HG03175 (cell line): ENCODE data around the gene CHRM2.
"Not testable (repeated sequence)": the region's sequence is repeated elsewhere in the genome, so short reads cannot be mapped to it uniquely, and the experiment has no call there.

ENCODE experiments used
- ATAC-seq: cut with Tn5 transposase; IDR thresholded peaks from one replicate; pipeline ENCODE4 v1.9.1; 2021; ENCODE audit warnings: mild to moderate bottlenecking, moderate library complexity; ENCODE audit not compliant: unreplicated experiment

Gene CHRM2

GRCh38 chr7:136868496-136869000 is at the start of gene CHRM2:
Gene CHRM2 (plus strand): TSS chr7:136868652. CDS start chr7:137014866, 146,214 bp downstream.
- no peak for ATAC-seq

DNA sequence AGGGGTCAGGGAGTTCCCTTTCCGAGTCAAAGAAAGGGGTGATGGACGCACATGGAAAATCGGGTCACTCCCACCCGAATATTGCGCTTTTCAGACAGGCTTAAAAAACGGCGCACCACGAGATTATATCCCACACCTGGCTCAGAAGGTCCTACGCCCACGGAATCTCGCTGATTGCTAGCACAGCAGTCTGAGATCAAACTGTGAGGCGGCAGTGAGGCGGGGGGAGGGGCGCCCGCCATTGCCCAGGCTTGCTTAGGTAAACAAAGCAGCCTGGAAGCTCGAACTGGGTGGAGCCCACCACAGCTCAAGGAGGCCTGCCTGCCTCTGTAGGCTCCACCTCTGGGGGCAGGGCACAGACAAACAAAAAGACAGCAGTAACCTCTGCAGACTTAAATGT is 37.1 kb upstream of the CHRM2 start:
- not testable (repeated sequence) for ATAC-seq

DNA sequence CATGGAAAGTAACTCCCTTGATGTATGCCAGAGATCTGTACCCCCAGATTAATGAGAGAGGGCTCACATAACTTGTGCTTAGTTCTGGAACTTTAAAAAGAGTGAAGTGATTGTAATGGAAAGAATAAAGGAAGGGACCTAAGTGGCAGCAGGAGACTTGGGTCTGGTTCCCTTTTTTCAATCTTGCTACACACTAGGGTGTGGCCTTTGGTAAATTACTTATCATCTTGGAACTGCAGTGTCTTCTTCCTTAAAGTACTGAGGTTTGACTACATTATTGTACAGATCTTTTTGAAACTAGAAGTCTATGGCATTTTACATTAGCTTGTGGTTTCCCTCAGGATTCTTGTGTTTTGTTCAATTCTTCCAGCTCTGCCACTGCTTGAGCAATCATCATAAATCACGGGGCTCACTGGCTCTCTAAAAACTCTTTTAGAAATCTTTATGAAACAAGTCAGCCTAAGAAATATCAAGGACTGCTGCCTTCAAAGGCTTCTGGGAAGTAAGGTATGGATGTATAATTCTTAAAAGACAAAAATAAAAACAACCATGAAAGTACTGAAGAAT is 22.5 kb upstream of the CHRM2 start:
- ATAC-seq, result no peak

- ATAC-seq, result no peak
Observed at GRCh38 chr7:136847858-136848257, 20.6 kb upstream of the CHRM2 start.

GRCh38 chr7:136853654-136854053 is 14.8 kb upstream of the CHRM2 start:
- no peak for ATAC-seq

GRCh38 chr7:136857573-136857972 is 10.9 kb upstream of the CHRM2 start:
- no peak for ATAC-seq

DNA sequence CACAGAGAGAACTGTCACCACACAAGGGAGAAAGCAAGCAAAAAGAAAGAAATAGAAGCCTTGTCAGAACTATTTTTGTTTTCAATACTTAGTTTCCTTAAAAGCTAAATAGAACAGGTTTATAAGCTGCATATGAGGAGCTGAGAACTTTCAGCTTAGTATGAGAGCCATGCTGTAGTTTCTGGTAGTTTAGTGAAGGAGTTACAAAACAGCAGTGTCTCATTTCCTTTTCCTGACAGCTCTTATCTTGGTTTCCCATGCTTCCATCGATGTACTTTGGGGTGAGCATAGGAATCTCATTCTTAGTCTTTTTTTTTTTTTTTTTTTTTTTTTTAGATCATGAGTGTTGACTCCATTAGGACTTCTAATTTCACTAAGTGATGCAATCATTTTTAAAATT is 8.6 kb upstream of the CHRM2 start:
- ATAC-seq, result no peak

DNA sequence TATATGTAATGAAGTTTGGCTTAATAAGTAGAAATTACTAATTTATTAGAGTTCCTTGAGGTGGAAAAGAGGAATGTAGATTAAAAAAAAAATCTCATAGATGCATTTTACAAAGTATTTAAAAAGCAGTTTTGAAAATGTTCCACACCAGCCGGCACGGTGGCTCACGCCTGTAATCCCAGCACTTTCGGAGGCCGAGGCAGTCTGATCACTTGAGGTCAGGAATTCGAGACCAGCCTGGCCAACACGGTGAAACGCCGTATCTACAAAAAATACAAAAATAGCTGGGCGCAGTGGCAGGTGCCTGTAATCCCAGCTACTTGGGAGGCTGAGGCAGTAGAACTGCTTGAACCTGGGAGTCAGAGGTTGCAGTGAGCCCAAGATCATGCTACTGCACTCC is 3.2 kb upstream of the CHRM2 start:
- ATAC-seq, result no peak

GRCh38 chr7:136865777-136866176 is 2.7 kb upstream of the CHRM2 start:
- ATAC-seq, result no peak

DNA sequence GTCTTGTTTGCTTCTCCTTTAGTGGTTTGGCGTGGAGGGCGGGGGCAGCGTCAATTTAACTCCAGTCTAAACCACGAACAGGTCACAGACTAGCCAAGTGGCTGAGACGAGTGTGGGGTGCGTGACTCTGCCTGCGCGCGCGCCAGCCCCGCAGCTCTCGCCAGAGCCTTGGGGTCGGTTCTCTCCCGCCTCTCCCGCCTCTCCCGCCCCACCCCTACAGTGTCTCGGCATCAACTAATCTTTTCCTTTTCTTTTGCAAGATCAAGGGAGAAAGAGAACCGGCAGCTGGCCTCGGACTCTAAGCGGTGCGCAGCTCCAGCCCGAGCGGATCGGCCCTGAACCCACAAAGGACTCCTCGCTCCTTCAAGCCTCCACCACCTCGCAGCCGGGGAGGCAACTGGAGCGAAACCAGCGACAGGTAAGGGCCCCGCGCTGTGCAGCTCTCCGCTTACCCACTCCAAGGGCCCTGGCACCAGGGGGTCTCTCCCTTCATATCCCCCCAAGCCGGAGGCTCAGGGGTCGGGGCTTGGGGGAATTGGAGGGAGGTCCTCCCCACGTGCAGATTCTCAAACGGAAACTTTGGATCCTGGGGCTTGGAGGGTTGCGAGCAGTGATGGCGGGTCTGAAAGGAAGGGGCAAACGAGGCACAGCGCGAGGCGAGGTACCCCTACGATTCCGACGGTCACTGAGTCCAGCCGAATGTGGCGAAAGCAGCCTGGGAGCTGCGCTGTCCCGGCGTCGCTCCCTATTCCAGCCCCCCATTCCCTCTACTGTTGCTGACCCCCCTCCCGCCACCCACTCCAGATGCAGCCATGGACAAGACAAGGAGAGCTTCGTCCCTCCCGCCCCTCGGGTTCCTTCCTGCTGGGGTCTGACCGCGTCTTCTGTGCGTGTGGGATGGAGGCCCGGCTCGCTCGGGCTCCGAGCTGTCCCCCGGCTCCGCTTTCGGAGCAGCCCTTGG is 829 bp downstream of the CHRM2 start:
- no peak for ATAC-seq

- no peak for ATAC-seq
Observed at GRCh38 chr7:136869991-136870865, 1.8 kb downstream of the CHRM2 start.

- no peak for ATAC-seq
Observed at GRCh38 chr7:136870866-136871487, 2.5 kb downstream of the CHRM2 start.

- no peak for ATAC-seq
Observed at GRCh38 chr7:136874393-136875032, 6.1 kb downstream of the CHRM2 start.

DNA sequence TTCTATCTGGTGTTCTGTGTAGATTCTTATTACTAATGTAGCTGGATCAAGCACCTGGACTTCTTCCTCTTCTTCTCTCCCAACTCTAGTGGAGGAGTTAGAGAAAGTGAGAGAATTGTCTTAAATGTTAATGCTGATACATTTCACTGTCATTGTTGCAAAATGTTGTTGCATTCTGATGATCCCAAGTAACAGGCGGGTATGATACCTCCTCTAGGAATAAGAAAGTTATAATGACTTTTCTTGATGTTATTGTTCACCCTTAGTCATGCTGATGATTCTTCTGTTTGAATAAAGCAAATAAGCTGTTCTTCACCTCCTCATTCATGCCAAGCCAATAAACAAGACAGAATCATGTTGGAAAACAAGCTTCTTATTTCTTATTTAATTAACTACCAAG is 9.1 kb downstream of the CHRM2 start:
- ATAC-seq, result no peak

- no peak for ATAC-seq
Observed at GRCh38 chr7:136877990-136878389, 9.5 kb downstream of the CHRM2 start.

GRCh38 chr7:136878878-136879277 is 10.4 kb downstream of the CHRM2 start:
- no peak for ATAC-seq

GRCh38 chr7:136883046-136883445 is 14.6 kb downstream of the CHRM2 start:
- ATAC-seq, result no peak

GRCh38 chr7:136884492-136884891 is 16.0 kb downstream of the CHRM2 start:
- no peak for ATAC-seq

DNA sequence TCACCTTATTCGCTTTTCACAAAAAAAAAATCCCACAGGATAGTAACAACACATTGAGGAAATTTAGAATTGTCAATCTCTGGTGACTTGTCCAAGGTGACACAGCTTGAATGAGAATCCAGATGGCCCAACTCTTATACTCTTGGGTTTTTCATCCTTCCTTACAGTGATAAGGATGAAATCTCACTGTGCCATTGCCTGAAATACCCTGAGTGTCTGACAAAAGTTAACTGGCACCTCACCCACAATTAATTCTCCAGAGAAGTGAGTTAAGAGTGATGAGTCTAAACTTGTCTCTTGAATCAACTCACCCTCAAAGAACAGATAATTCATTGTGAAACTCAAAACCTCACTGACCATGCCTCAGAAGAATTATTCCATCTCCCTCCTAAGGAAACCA is 18.9 kb downstream of the CHRM2 start:
- ATAC-seq, result no peak

DNA sequence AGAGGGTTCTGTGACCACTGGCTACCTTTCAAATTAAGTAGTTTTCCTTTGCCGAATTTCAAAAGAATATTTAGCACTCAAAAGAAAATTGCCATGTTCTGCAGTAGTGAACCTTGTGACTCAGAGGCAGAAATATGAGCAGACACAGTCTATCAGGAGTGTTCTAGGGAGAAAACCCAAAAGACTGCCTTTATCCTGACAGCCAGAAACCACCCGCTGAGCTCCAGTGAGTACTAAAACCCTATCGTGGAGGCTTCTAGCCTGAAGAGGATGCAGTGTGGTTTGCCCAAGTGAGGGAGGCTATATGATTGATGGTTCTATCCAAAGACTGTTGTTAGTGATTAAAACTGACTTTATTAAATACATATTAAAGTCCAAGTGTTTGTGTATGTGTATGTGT is 21.9 kb downstream of the CHRM2 start:
- ATAC-seq, result no peak
